Choroid plexus epithelial cell (primary cell): ENCODE data around the gene R3HCC1L.

Experiments used
- DNase-seq: peaks from one replicate; pipeline ENCODE4 v3.0.0-alpha.2; 2010; ENCODE audit warnings: low read depth
- H3K4me3 ChIP-seq: 2 replicates; pipeline ENCODE4 v1.5.1; 2011; ENCODE audit warnings: low read depth, mild to moderate bottlenecking, control low read depth, low read length, moderate library complexity
- TF ChIP-seq, protein P1 (sequence below): conservative IDR thresholded peaks from 2 replicates; pipeline ENCODE4 v1.5.1; 2011; ENCODE audit warnings: low read depth, mild to moderate bottlenecking, control low read depth, inconsistent platforms, low read length, moderate library complexity

Gene R3HCC1L

DNA sequence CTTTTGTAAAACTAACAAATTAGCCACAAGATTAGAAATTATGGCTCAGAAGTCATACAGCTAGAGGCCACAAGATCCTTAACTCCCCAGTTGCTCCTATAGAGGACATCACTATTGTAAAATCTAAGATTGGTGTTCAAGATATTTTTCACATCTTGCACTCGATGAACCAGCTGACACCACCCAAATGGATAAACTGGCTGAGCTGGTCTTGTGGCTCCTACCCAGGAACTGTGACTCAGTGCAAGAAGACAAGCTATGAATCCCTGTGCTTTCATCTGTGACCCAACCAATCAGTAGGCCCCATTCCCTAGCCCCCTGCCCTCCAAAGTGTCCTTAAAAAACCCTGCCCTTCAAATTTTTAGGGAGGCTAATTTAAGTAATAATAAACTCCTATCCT is 27.9 kb upstream of the R3HCC1L start:
- no peak overlapping the region for H3K4me3 ChIP-seq
- DNase-seq, result no peak
- TF ChIP-seq, protein P1, sequence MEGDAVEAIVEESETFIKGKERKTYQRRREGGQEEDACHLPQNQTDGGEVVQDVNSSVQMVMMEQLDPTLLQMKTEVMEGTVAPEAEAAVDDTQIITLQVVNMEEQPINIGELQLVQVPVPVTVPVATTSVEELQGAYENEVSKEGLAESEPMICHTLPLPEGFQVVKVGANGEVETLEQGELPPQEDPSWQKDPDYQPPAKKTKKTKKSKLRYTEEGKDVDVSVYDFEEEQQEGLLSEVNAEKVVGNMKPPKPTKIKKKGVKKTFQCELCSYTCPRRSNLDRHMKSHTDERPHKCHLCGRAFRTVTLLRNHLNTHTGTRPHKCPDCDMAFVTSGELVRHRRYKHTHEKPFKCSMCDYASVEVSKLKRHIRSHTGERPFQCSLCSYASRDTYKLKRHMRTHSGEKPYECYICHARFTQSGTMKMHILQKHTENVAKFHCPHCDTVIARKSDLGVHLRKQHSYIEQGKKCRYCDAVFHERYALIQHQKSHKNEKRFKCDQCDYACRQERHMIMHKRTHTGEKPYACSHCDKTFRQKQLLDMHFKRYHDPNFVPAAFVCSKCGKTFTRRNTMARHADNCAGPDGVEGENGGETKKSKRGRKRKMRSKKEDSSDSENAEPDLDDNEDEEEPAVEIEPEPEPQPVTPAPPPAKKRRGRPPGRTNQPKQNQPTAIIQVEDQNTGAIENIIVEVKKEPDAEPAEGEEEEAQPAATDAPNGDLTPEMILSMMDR, result no peak

DNA sequence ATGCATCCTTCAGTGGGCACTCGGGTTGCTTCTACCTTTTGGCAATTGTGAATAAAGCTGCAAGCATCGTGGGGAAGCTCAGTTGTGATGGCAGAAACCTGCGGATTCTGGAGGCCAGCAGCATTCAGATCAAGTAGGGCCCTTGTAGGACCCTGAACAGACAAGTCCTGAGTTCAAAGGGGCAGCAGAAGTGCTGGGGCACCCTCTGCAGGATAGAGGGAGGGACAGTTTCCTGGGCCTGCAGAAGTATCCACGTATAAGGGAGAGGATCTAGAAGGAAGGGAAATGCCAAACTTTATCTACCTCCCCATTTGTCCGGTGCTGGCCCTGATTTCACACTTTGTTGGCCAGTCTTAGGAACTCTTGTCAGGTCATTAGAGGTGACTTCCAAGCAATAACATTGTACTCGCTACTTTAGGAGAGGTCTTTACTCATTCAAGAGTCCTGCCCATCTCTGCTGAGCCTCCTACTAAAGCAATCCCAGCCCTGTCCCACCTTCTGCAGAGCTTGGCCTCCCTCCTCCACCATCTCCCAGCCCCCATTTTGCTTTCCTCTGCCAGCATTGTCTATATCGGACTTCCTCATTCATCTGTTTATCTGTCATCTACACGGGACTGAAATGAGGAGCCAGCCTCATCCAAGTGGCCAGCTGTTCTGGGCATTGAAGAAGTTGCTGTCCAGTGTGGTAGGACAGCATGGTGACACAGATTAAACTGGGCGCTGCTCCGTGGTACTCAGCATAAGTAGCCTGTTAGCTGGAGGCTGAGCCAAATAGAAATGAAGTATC is 26.6 kb upstream of the R3HCC1L start:
- no peak for DNase-seq
- H3K4me3 ChIP-seq, result no peak overlapping the region
- TF ChIP-seq, protein P1, result no peak

DNA sequence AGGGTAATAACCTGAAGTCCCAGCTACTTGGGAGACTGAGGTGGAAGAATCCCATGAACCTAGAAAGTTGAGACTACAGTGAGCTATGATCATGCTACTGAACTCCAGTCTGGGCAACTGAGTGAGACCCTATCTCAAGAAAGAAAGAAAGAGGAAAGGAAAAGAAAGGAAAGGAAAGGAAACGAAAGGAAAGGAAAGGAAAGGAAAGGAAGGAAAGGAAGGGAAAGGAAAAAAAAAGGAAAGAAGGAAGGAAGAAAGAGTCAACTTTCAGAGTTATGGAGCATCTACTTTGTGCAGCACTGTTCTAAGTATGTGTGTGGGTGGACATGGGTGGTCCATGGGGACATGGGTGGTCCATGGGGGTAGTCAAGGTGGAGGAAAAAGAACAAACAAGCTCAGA is 24.1 kb upstream of the R3HCC1L start:
- DNase-seq, result no peak
- no peak overlapping the region for H3K4me3 ChIP-seq
- TF ChIP-seq, protein P1, result no peak

DNA sequence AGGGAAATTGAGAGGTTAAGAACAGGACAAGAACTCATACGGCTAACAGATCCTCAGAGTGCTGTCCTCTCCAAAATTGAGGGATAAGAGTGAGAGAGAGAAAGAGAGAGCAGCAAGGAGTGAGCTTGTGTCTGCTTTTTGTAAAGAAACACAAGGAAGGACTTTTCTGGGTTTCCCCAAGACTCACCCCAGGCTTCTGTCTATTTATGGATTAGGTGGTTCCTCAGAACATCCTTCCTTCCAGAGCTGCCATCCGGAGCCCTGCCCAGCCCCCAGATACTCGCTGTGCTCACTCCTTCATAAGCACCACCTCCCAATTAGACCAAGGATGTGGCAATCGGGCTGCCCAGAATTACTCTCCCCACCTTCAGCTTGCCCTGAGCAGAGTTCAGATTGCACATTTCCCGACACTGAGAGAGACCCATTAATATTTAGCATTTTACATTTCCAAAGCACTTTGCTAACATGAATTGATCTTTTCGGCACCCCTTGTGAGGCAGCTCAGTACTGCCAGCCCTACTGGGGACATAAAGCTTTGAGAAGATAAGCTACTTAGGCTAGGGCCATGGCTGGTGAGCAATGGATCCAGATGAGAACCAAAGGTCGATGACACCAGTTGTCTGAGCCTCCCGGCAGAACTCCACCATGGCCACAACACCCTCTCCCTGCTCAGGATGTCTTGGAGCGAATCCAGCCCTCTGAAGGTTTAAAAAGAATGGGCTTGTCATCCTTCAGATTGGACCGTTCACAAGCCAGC is 19.2 kb upstream of the R3HCC1L start:
- DNase-seq, result no peak
- TF ChIP-seq, protein P1, result no peak
- H3K4me3 ChIP-seq, result no peak overlapping the region

DNA sequence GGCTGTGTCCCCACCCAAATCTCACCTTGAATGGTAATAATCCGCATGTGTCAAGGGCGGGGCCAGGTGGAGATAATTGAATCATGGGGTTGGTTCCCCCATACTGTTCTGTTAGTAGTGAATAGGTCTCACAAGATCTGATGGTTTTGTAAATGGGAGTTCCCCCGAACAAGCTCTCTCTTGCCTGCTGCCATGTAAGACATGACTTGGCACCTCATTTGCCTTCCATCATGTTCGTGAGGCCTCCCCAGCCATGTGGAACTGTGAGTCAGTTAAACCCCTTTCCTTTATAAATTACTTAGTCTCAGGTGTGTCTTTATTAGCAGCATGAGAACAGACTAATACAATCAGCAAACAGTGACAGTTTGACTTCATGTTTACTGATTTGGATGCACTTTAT is 14.6 kb upstream of the R3HCC1L start:
- no peak for DNase-seq
- no peak overlapping the region for H3K4me3 ChIP-seq
- TF ChIP-seq, protein P1, result no peak

DNA sequence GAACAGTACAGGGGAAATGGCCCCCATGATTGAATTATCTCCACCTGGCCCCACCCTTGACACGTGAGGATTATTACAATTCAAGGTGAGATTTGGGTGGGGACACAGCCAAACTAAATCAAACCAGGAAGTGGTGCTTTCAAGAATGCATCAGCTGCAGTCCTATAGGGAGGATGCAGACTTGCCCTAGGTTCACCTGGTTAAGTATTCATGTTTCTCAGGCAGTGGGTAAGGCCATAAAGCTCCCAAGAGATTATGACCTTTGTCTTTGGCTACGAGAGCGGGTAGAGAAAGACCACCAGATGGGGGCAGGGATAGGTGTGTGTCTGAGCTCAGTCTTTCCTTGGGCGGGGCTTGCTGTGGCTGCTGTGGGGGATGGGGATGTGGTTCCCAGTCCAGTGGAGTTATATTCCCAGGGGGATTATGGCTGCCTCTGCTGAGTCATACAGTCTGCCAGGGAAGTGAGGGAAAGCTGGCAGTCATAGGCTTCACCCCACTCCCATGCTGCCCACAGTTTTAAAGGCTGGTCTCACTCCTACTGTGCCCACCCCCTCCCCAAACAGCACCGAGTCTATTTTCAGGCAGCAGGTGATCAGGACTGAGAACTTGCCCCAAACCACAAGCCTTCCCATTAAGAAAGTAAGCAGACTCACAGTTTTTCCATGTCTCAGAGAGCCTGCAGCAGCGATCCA is 8.4 kb upstream of the R3HCC1L start:
- TF ChIP-seq, protein P1, result no peak
- no peak for DNase-seq
- H3K4me3 ChIP-seq, result no peak overlapping the region
